Gastroesophageal sphincter (tissue), 3 donors: Measurements from ENCODE around the gene TIMMDC1.

Source experiments
- EP300 ChIP-seq: sonication (generic); formaldehyde crosslinking; IDR thresholded peaks from one replicate; pipeline ENCODE4 v1.6.1; 2017; ENCODE audit warnings: antibody characterized with exemption, mild to moderate bottlenecking
- POLR2A ChIP-seq, 2 donors: fragments of 450-650 bp; IDR thresholded peaks; one replicate each; pipeline ENCODE4 v1.6.1; 2017; ENCODE audit warnings: antibody characterized with exemption in 2 of 2, mild to moderate bottlenecking in 2 of 2, moderate library complexity in 1 of 2
- POLR2AphosphoS5 ChIP-seq: sonication (generic); formaldehyde crosslinking; IDR thresholded peaks from one replicate; pipeline ENCODE4 v1.6.1; 2017; ENCODE audit warnings: antibody characterized with exemption
- TF ChIP-seq, protein P1 (sequence below), 4 experiments: fragments of 200-600 bp in 2 of 4; fragments of 450-650 bp in 2 of 4; sonication (generic) in 1 of 4; IDR thresholded peaks; one replicate each; pipeline ENCODE4 v1.5.1; 2017 to 2019; ENCODE audit warnings: antibody characterized with exemption in 4 of 4, mild to moderate bottlenecking in 2 of 4, moderate library complexity in 2 of 4

GRCh38 chr3:119500265-119500664 lies 1.9 kb downstream of the TIMMDC1 start:
- TF ChIP-seq, protein P1, sequence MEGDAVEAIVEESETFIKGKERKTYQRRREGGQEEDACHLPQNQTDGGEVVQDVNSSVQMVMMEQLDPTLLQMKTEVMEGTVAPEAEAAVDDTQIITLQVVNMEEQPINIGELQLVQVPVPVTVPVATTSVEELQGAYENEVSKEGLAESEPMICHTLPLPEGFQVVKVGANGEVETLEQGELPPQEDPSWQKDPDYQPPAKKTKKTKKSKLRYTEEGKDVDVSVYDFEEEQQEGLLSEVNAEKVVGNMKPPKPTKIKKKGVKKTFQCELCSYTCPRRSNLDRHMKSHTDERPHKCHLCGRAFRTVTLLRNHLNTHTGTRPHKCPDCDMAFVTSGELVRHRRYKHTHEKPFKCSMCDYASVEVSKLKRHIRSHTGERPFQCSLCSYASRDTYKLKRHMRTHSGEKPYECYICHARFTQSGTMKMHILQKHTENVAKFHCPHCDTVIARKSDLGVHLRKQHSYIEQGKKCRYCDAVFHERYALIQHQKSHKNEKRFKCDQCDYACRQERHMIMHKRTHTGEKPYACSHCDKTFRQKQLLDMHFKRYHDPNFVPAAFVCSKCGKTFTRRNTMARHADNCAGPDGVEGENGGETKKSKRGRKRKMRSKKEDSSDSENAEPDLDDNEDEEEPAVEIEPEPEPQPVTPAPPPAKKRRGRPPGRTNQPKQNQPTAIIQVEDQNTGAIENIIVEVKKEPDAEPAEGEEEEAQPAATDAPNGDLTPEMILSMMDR (IDR thresholded peaks at IDR 0.05), result no peak
- TF ChIP-seq POLR2A (IDR thresholded peaks at IDR 0.05) (no peak), EP300 (no peak), POLR2AphosphoS5 (no peak)
